SJSA1 (cell line): Measurements from ENCODE around the gene DENND2A. TPM values are rescaled to one million over a fixed set of nuclear protein-coding genes. Genes with fewer than 3 reads are reported as not detected.

Source experiments
- DNase-seq, 2 experiments: peaks; one replicate each; pipeline ENCODE4 v3.0.0-alpha.2; 2015 to 2020; ENCODE audit warnings: low spot score in 2 of 2, low read depth in 1 of 2
- H3K27ac ChIP-seq: fragments of 250-450 bp; sonication (Bioruptor Pico); 2 replicates; pipeline ENCODE4 v1.5.1; 2020; ENCODE audit warnings: mild to moderate bottlenecking, moderate library complexity
- H3K27me3 ChIP-seq: fragments of 250-450 bp; sonication (Bioruptor Pico); replicated peaks from 2 replicates; pipeline ENCODE4 v1.5.1; 2020; ENCODE audit warnings: mild to moderate bottlenecking, moderate library complexity
- H3K36me3 ChIP-seq: fragments of 250-450 bp; sonication (Bioruptor Pico); 2 replicates; pipeline ENCODE4 v1.5.1; 2020; ENCODE audit warnings: mild to moderate bottlenecking
- H3K4me1 ChIP-seq: fragments of 250-450 bp; sonication (Bioruptor Pico); replicated peaks from 2 replicates; pipeline ENCODE4 v1.6.1; 2021; ENCODE audit warnings: mild to moderate bottlenecking
- H3K4me3 ChIP-seq: fragments of 250-450 bp; sonication (Bioruptor Pico); 2 replicates; pipeline ENCODE4 v1.5.1; 2020; ENCODE audit warnings: mild to moderate bottlenecking
- H3K9me3 ChIP-seq: fragments of 250-450 bp; sonication (Bioruptor Pico); replicated peaks from 2 replicates; pipeline ENCODE4 v1.5.1; 2020; ENCODE audit warnings: mild to moderate bottlenecking
- total RNA-seq: library from RNA; depleted of rRNA; stranded (reverse); fragments of >200 nt; shearing (Covaris generic); gene quantifications from 2 replicates; pipeline ENCODE4 v1.2.3, GENCODE V29; 2014

Gene DENND2A
- total RNA-seq, 1 experiment from 2014 or later = 10.2 TPM

- no peaks in the 10 kb centered on the region for H3K9me3 ChIP-seq
- peaks cover 73% of the 10 kb centered on the region for H3K4me1 ChIP-seq
- no peaks in the 10 kb centered on the region for H3K27me3 ChIP-seq
- peak overlapping the region; percentile 50 for H3K27ac ChIP-seq
- no peak for DNase-seq
- no peak overlapping the region for H3K4me3 ChIP-seq
- no peaks in the 10 kb centered on the region for H3K36me3 ChIP-seq
Measured at GRCh38 chr7:140609646-140610045, 31.0 kb downstream of the DENND2A start.

GRCh38 chr7:140607441-140607989, 33.1 kb downstream of the DENND2A start:
- peaks cover 79% of the 10 kb centered on the region for H3K4me1 ChIP-seq
- peak in 1 of 2 experiments; percentile 30 for DNase-seq
- no peaks in the 10 kb centered on the region for H3K9me3 ChIP-seq
- H3K27ac ChIP-seq = no peak overlapping the region
- no peak overlapping the region for H3K4me3 ChIP-seq
- no peaks in the 10 kb centered on the region for H3K36me3 ChIP-seq
- H3K27me3 ChIP-seq = no peaks in the 10 kb centered on the region

GRCh38 chr7:140605337-140605736, 35.3 kb downstream of the DENND2A start:
- Histone ChIP-seq H3K4me1 (peaks cover 61% of the 10 kb centered on the region), H3K36me3 (peaks cover 4% of the 10 kb centered on the region; the same call in 1 of the 2 replicates)
- DNase-seq = peak in 1 of 2 experiments; percentile 75

GRCh38 chr7:140604760-140605159, 35.9 kb downstream of the DENND2A start:
- peak; percentile 80 to 93 for DNase-seq
- peak overlapping the region; percentile 98 for H3K27ac ChIP-seq
- no peak overlapping the region for H3K4me3 ChIP-seq
- H3K4me1 ChIP-seq = peaks cover 55% of the 10 kb centered on the region
- H3K27me3 ChIP-seq = no peaks in the 10 kb centered on the region
- H3K36me3 ChIP-seq = peaks cover 4% of the 10 kb centered on the region; the same call in 1 of the 2 replicates
- H3K9me3 ChIP-seq = no peaks in the 10 kb centered on the region

More at GRCh38 chr7:140605337-140605736, 35.3 kb downstream of the DENND2A start:
- no peaks in the 10 kb centered on the region for H3K9me3 ChIP-seq
- peak overlapping the region; percentile 98 for H3K27ac ChIP-seq
- no peaks in the 10 kb centered on the region for H3K27me3 ChIP-seq
- H3K4me3 ChIP-seq = no peak overlapping the region

GRCh38 chr7:140604076-140604475, 36.5 kb downstream of the DENND2A start:
- Histone ChIP-seq H3K4me3 (no peak overlapping the region), H3K27me3 (no peaks in the 10 kb centered on the region), H3K9me3 (no peaks in the 10 kb centered on the region), H3K36me3 (peaks cover 4% of the 10 kb centered on the region; the same call in 1 of the 2 replicates), H3K27ac (peak overlapping the region; percentile 98), H3K4me1 (peaks cover 49% of the 10 kb centered on the region)
- DNase-seq = no peak

GRCh38 chr7:140601566-140602174, 38.9 kb downstream of the DENND2A start:
- Histone ChIP-seq H3K4me1 (peaks cover 45% of the 10 kb centered on the region), H3K36me3 (peaks cover 4% of the 10 kb centered on the region; the same call in 1 of the 2 replicates), H3K27ac (no peak overlapping the region), H3K27me3 (no peaks in the 10 kb centered on the region), H3K4me3 (no peak overlapping the region), H3K9me3 (no peaks in the 10 kb centered on the region)
- no peak for DNase-seq

- peaks cover 4% of the 10 kb centered on the region; the same call in 1 of the 2 replicates for H3K36me3 ChIP-seq
- H3K9me3 ChIP-seq = no peaks in the 10 kb centered on the region
- no peak overlapping the region for H3K27ac ChIP-seq
- peaks cover 33% of the 10 kb centered on the region for H3K4me1 ChIP-seq
- H3K27me3 ChIP-seq = no peaks in the 10 kb centered on the region
- no peak overlapping the region for H3K4me3 ChIP-seq
- no peak for DNase-seq
Measured at GRCh38 chr7:140600341-140600740, 40.3 kb downstream of the DENND2A start.

GRCh38 chr7:140597428-140597949, 43.1 kb downstream of the DENND2A start:
- Histone ChIP-seq H3K27me3 (no peaks in the 10 kb centered on the region), H3K27ac (no peak overlapping the region), H3K36me3 (peaks cover 7% of the 10 kb centered on the region), H3K4me1 (peaks cover 17% of the 10 kb centered on the region), H3K4me3 (no peak overlapping the region), H3K9me3 (no peaks in the 10 kb centered on the region)
- DNase-seq = no peak

GRCh38 chr7:140596519-140597427, 43.8 kb downstream of the DENND2A start:
- no peak overlapping the region for H3K4me3 ChIP-seq
- H3K36me3 ChIP-seq = peaks cover 4% of the 10 kb centered on the region
- no peak overlapping the region for H3K27ac ChIP-seq
- H3K27me3 ChIP-seq = no peaks in the 10 kb centered on the region
- H3K4me1 ChIP-seq = peaks cover 17% of the 10 kb centered on the region
- no peaks in the 10 kb centered on the region for H3K9me3 ChIP-seq
- DNase-seq = peak in 1 of 2 experiments; percentile 28

GRCh38 chr7:140595468-140596092, 45.0 kb downstream of the DENND2A start:
- Histone ChIP-seq H3K27ac (no peak overlapping the region), H3K36me3 (peaks cover 3% of the 10 kb centered on the region), H3K4me1 (peaks cover 21% of the 10 kb centered on the region), H3K27me3 (no peaks in the 10 kb centered on the region), H3K4me3 (no peak overlapping the region), H3K9me3 (no peaks in the 10 kb centered on the region)
- no peak for DNase-seq

- no peak for DNase-seq
- Histone ChIP-seq H3K27me3 (no peaks in the 10 kb centered on the region), H3K4me1 (peaks cover 25% of the 10 kb centered on the region), H3K36me3 (peaks cover 3% of the 10 kb centered on the region; the same call in 1 of the 2 replicates), H3K4me3 (no peak overlapping the region), H3K27ac (no peak overlapping the region), H3K9me3 (no peaks in the 10 kb centered on the region)
Measured at GRCh38 chr7:140594131-140594691, 46.4 kb downstream of the DENND2A start.

GRCh38 chr7:140593672-140593982, 47.0 kb downstream of the DENND2A start:
- Histone ChIP-seq H3K4me3 (no peak overlapping the region), H3K4me1 (peaks cover 25% of the 10 kb centered on the region), H3K36me3 (peaks cover 3% of the 10 kb centered on the region; the same call in 1 of the 2 replicates), H3K9me3 (no peaks in the 10 kb centered on the region), H3K27me3 (no peaks in the 10 kb centered on the region), H3K27ac (no peak overlapping the region)
- DNase-seq = no peak
